ENCODE data around the gene MLPH.

- no peak for TF ChIP-seq EZH2phosphoT487 (IDR thresholded peaks at IDR 0.05; ENCODE audit: insufficient read depth, low read depth)
- TF ChIP-seq EZH2 (IDR thresholded peaks at IDR 0.05; ENCODE audit: insufficient read depth, poor library complexity, severe bottlenecking) = no peak
Measured at GRCh38 chr2:237498341-237498740, 11.3 kb downstream of the MLPH start.

Data from GM23248 (cell line).